GM13977 (cell line): ENCODE data around the gene CMSS1.
A peak's percentile ranks its signal among the peaks of the same experiment; 100 is the strongest.

Experiments
- DNase-seq: peaks from one replicate; pipeline ENCODE4 v3.0.0; 2012; ENCODE audit warnings: low spot score
- CTCF ChIP-seq: IDR thresholded peaks from 2 replicates; pipeline ENCODE4 v1.5.1; 2012; ENCODE audit warnings: mild to moderate bottlenecking, control low read depth; ENCODE audit not compliant: insufficient read depth; ENCODE audit errors: extremely low read depth, missing control alignments
- in situ Hi-C: fragments of 300-500 bp; cut with MboI; formaldehyde crosslinking; loops from one replicate; pipeline ENCODE4 v1.12.0; 2022; ENCODE audit warnings: low sequenced_read_pairs, low pct_unique_long_range_greater_than_20kb, mixed read lengths, inconsistent platforms; ENCODE audit not compliant: unreplicated experiment

Gene CMSS1

GRCh38 chr3:100131241-100131640 lies 313.6 kb downstream of the CMSS1 start:
- in situ Hi-C loops: no loop called here
- no peak for TF ChIP-seq CTCF
- DNase-seq: no peak

GRCh38 chr3:100136921-100137320 lies 319.3 kb downstream of the CMSS1 start:
- in situ Hi-C loops: no loop called here
- no peak for DNase-seq
- no peak for TF ChIP-seq CTCF

- in situ Hi-C loops: no loop called here
- no peak for TF ChIP-seq CTCF
- DNase-seq: no peak
Measured at GRCh38 chr3:100140976-100141375, 323.3 kb downstream of the CMSS1 start.

GRCh38 chr3:100141586-100141985 lies 323.9 kb downstream of the CMSS1 start:
- no peak for DNase-seq
- TF ChIP-seq CTCF: no peak
- in situ Hi-C loops: no loop called here

- in situ Hi-C loops: no loop called here
- DNase-seq: peak; percentile 53
- TF ChIP-seq CTCF: no peak
Measured at GRCh38 chr3:100144255-100144866, 326.7 kb downstream of the CMSS1 start.

- DNase-seq: no peak
- in situ Hi-C loops: no loop called here
Measured at GRCh38 chr3:100149130-100149529, 331.5 kb downstream of the CMSS1 start.

More at GRCh38 chr3:100149130-100149529, 331.5 kb downstream of the CMSS1 start:
- no peak for TF ChIP-seq CTCF
